Testis (tissue), 3 donors: ENCODE data around the gene CBFA2T3. TPM values are rescaled to one million over a fixed set of nuclear protein-coding genes. Genes with fewer than 3 reads are reported as not detected.

Experiments used
- DNase-seq: peaks from one replicate; pipeline ENCODE4 v3.0.0-alpha.2; 2019
- H3K27ac ChIP-seq, 2 donors: fragments of 200-600 bp; sonication (generic); one replicate each; pipeline ENCODE4 v1.5.1; 2019
- H3K27me3 ChIP-seq: fragments of 200-600 bp; sonication (generic); one replicate; pipeline ENCODE4 v1.5.1; 2019
- H3K36me3 ChIP-seq: fragments of 200-600 bp; sonication (generic); one replicate; pipeline ENCODE4 v1.5.1; 2017; ENCODE audit warnings: low read depth; ENCODE audit errors: missing control alignments
- H3K4me1 ChIP-seq: fragments of 200-600 bp; sonication (generic); one replicate; pipeline ENCODE4 v1.5.1; 2019
- H3K4me3 ChIP-seq, 2 donors: fragments of 200-600 bp; sonication (generic); one replicate each; pipeline ENCODE4 v1.5.1; 2017 to 2019
- H3K9me3 ChIP-seq: fragments of 200-600 bp; sonication (generic); one replicate; pipeline ENCODE4 v1.5.1; 2017
- CTCF ChIP-seq, 3 experiments: fragments of 450-650 bp in 2 of 3; fragments of 200-600 bp in 1 of 3; sonication (generic) in 1 of 3; IDR thresholded peaks; one replicate each; pipeline ENCODE4 v1.5.1; 2016 to 2019; ENCODE audit warnings: antibody characterized with exemption in 3 of 3, mild to moderate bottlenecking in 2 of 3, moderate library complexity in 1 of 3
- POLR2A ChIP-seq: fragments of 450-650 bp; IDR thresholded peaks from one replicate; pipeline ENCODE4 v1.6.1; 2017; ENCODE audit warnings: antibody characterized with exemption, mild to moderate bottlenecking, moderate library complexity
- WGBS, 2 donors: methylation state at CpG; one replicate each; pipeline ENCODE4 v1.1.5; 2018; 5-methylcytosine and 5-hydroxymethylcytosine counted together
- intact Hi-C: fragments of 100-400 bp; cut with DNase I; formaldehyde crosslinking; loops from one replicate; pipeline ENCODE4 v1.15.1; 2023; ENCODE audit warnings: low total_unique reads
- polyA plus RNA-seq: library from polyadenylated mRNA; stranded (reverse); fragments of 350-450 nt; fragmentation: Illumina TruSeq; extraction: RNeasy Lipid Tissue Mini Kit (QIAGEN cat#74804); gene quantifications from one replicate; pipeline ENCODE4 v1.2.3, GENCODE V29; 2014; ENCODE audit warnings: low read depth, low replicate concordance; ENCODE audit not compliant: insufficient read depth
- total RNA-seq, 2 donors: library from RNA; depleted of rRNA; stranded (reverse); fragments of >200 nt; gene quantifications; one replicate each; pipeline ENCODE4 v1.2.3, GENCODE V29; 2016

The CBFA2T3 gene
- total and polyA plus RNA-seq, 3 donors from 2014 or later, result 7.1 to 11.9 (median 9.2) TPM

GRCh38 chr16:88855176-88855575 is 121.8 kb downstream of the CBFA2T3 start:
- peak overlapping the region; percentile 64 to 69 for H3K27ac ChIP-seq
- intact Hi-C loops, result no loop called here
- H3K4me3 ChIP-seq, result no peak overlapping the region
- no peak for TF ChIP-seq CTCF (IDR thresholded peaks at IDR 0.05)
- TF ChIP-seq POLR2A, result no peak
- H3K36me3 ChIP-seq, result no peaks in the 10 kb centered on the region
- H3K9me3 ChIP-seq, result no peaks in the 10 kb centered on the region
- H3K4me1 ChIP-seq, result peaks cover 37% of the 10 kb centered on the region
- peak; percentile 65 for DNase-seq
- WGBS, 2 donors, result 60 to 62% methylated on average over 8 of the region's 8 CpGs
- no peaks in the 10 kb centered on the region for H3K27me3 ChIP-seq

GRCh38 chr16:88854306-88855111 is 122.5 kb downstream of the CBFA2T3 start:
- H3K36me3 ChIP-seq, result no peaks in the 10 kb centered on the region
- no peaks in the 10 kb centered on the region for H3K9me3 ChIP-seq
- DNase-seq, result no peak
- no peaks in the 10 kb centered on the region for H3K27me3 ChIP-seq
- H3K4me3 ChIP-seq, result no peak overlapping the region
- intact Hi-C loops, result no loop called here
- TF ChIP-seq CTCF (IDR thresholded peaks at IDR 0.05), result no peak
- no peak for TF ChIP-seq POLR2A
- WGBS, 2 donors, result 68 to 69% methylated on average over 12 to 20 of the region's 20 CpGs
- H3K4me1 ChIP-seq, result peaks cover 37% of the 10 kb centered on the region
- H3K27ac ChIP-seq, result peak overlapping the region; percentile 64 to 69

DNA sequence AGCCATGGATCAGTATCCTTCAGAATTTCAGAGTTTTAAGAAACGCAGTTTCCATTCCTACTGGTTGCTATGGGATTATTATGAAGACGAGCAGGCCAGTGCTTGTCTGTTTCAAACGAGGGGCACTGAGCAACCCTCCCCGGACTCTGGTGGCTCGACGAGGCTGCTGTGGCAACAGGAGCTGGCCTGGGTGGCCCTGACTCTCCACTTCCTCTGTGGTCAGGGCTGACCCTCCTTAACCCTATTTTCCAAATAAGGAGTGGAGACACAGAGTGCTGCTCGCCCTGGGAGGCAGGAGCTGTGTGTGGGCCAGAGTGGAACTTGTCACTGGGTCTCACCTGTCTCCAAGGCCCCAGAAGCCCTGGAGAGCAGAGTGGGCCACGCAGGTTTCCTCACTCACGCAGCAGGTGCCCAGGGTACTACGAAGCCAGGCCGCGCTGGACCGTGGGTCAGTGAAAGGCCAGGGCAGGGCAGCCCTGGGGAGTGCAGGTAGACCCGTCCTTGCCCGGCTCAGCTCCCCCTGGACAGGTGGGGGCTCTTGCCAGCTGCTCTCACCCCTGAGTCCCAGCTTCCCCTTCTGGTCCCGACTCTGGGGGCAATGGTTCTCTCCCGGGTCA is 123.6 kb downstream of the CBFA2T3 start:
- Histone ChIP-seq H3K27ac (no peak overlapping the region), H3K4me3 (no peak overlapping the region), H3K27me3 (no peaks in the 10 kb centered on the region), H3K4me1 (peaks cover 37% of the 10 kb centered on the region), H3K9me3 (no peaks in the 10 kb centered on the region), H3K36me3 (no peaks in the 10 kb centered on the region)
- intact Hi-C loops, result no loop called here
- no peak for DNase-seq
- TF ChIP-seq POLR2A, result no peak
- no peak for TF ChIP-seq CTCF (IDR thresholded peaks at IDR 0.05)
- WGBS, 2 donors, result 55 to 79% methylated on average over 8 to 17 of the region's 17 CpGs

- DNase-seq, result no peak
- no peak overlapping the region for H3K27ac ChIP-seq
- H3K9me3 ChIP-seq, result no peaks in the 10 kb centered on the region
- no peak overlapping the region for H3K4me3 ChIP-seq
- peaks cover 30% of the 10 kb centered on the region for H3K4me1 ChIP-seq
- H3K36me3 ChIP-seq, result no peaks in the 10 kb centered on the region
- no peak for TF ChIP-seq POLR2A
- TF ChIP-seq CTCF (IDR thresholded peaks at IDR 0.05), result no peak
- intact Hi-C loops, result no loop called here
- no peaks in the 10 kb centered on the region for H3K27me3 ChIP-seq
- WGBS, 2 donors, result 88 to 95% methylated on average over 19 of the region's 19 CpGs
Observed at GRCh38 chr16:88851616-88852015, 125.4 kb downstream of the CBFA2T3 start.
